ENCODE measurements around the gene PIK3CA.

The PIK3CA gene

DNA sequence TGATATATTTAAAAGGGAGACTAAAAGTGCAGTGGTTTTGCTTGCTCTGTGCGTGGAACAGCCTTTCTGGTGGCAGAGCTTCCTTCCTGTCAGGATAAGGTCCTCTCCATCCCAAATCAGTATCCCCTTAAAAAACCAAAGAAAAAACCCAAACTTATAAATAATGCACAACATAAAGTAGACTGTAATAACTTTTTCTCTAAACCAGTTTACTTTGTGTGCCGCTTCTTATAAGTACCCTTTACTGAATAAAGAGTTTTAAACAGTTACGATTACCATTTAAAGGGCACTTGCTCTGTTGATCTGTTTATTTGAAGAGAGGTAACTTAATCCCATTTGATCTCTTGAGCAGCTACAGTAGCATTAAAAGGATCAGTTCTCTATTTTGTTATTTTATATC lies 2.5 kb downstream of the PIK3CA start:
- no peak for TF ChIP-seq LEF1 (IDR thresholded peaks at IDR 0.05; ENCODE audit: borderline replicate concordance)
- no peak for TF ChIP-seq ELF4 (IDR thresholded peaks at IDR 0.05)
- TF ChIP-seq SP1 (IDR thresholded peaks at IDR 0.05), result no peak
- no peak for TF ChIP-seq HDGF (IDR thresholded peaks at IDR 0.05; ENCODE audit: borderline replicate concordance)
- TF ChIP-seq FOXM1 (IDR thresholded peaks at IDR 0.05; ENCODE audit: borderline replicate concordance), result no peak
- no peak for TF ChIP-seq CTBP1 (IDR thresholded peaks at IDR 0.05; ENCODE audit: borderline replicate concordance)
- no peak for TF ChIP-seq TARDBP (IDR thresholded peaks at IDR 0.05)
- TF ChIP-seq, protein P1, sequence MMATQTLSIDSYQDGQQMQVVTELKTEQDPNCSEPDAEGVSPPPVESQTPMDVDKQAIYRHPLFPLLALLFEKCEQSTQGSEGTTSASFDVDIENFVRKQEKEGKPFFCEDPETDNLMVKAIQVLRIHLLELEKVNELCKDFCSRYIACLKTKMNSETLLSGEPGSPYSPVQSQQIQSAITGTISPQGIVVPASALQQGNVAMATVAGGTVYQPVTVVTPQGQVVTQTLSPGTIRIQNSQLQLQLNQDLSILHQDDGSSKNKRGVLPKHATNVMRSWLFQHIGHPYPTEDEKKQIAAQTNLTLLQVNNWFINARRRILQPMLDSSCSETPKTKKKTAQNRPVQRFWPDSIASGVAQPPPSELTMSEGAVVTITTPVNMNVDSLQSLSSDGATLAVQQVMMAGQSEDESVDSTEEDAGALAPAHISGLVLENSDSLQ (IDR thresholded peaks at IDR 0.05), result no peak
- no peak for TF ChIP-seq FOXK2 (IDR thresholded peaks at IDR 0.05)
- TF ChIP-seq SUZ12 (IDR thresholded peaks at IDR 0.05), result no peak
- no peak for TF ChIP-seq L3MBTL2 (conservative IDR thresholded peaks at IDR 0.05)
- TF ChIP-seq FOXA1 (IDR thresholded peaks at IDR 0.05), result no peak
- TF ChIP-seq ARNT (IDR thresholded peaks at IDR 0.05), result no peak
- no peak for TF ChIP-seq NFRKB (IDR thresholded peaks at IDR 0.05)
- TF ChIP-seq BHLHE40 (IDR thresholded peaks at IDR 0.05; ENCODE audit: borderline replicate concordance), result no peak
- no peak for TF ChIP-seq ZNF384 (IDR thresholded peaks at IDR 0.05)
- DNase-seq (ENCODE audit: extremely low spot score), result no peak
- ChIA-PET CTCF (no interaction called here), POLR2A (no interaction called here)

DNA sequence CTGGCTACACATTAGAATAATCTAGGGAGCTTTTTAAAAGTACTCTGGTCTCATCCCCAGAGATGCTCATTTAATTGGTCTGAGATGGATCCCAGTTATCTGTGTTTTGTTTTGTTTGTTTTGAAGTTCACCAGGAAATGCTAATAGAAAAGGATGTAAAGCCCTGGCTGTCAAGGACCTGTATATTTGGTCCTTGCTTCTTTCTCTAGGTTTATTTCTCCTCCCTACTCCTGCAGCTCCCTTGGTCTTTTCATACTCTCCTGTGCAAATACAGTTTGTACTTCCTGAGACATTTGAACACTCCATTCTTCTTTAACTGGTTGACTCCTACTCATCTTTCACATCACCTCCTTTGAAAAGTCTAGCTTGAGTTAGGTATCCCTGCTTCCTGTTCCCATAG lies 3.3 kb downstream of the PIK3CA start:
- POLR2A ChIA-PET, result no interaction called here
- DNase-seq (ENCODE audit: extremely low spot score), result no peak
- CTCF ChIA-PET, result no interaction called here
- TF ChIP-seq BHLHE40 (IDR thresholded peaks at IDR 0.05; ENCODE audit: borderline replicate concordance), result no peak
- TF ChIP-seq ARNT (IDR thresholded peaks at IDR 0.05), result no peak
- TF ChIP-seq CTBP1 (IDR thresholded peaks at IDR 0.05; ENCODE audit: borderline replicate concordance), result no peak
- no peak for TF ChIP-seq ELF4 (IDR thresholded peaks at IDR 0.05)
- TF ChIP-seq L3MBTL2 (conservative IDR thresholded peaks at IDR 0.05), result no peak
- TF ChIP-seq SUZ12 (IDR thresholded peaks at IDR 0.05), result no peak
- TF ChIP-seq ZNF384 (IDR thresholded peaks at IDR 0.05), result no peak
- no peak for TF ChIP-seq HDGF (IDR thresholded peaks at IDR 0.05; ENCODE audit: borderline replicate concordance)
- no peak for TF ChIP-seq FOXA1 (IDR thresholded peaks at IDR 0.05)

DNA sequence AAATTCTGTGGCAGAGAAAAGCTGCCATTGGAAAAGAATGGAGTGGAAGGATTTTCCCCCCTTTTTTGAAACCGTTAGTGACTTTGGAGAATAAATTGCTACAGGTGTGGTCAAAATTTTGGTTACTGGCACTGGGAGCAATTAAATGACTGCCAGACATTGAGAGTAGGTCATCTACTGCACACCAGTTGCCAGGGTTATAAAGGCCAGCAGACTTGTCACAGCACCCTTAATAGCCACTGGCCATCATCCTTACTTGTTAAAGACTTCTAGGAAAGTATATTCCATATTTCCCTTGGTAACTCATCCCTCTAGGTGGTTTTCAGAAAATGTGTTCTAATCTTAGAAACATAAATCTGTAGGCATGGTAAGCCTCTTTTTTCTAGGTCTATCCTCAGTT lies 8.0 kb downstream of the PIK3CA start:
- POLR2A ChIA-PET, result no interaction called here
- TF ChIP-seq LEF1 (IDR thresholded peaks at IDR 0.05; ENCODE audit: borderline replicate concordance), result no peak
- no peak for TF ChIP-seq NFRKB (IDR thresholded peaks at IDR 0.05)
- no peak for TF ChIP-seq TARDBP (IDR thresholded peaks at IDR 0.05)
- TF ChIP-seq BHLHE40 (IDR thresholded peaks at IDR 0.05; ENCODE audit: borderline replicate concordance), result no peak
- no peak for TF ChIP-seq L3MBTL2 (conservative IDR thresholded peaks at IDR 0.05)
- TF ChIP-seq ELF4 (IDR thresholded peaks at IDR 0.05), result no peak
- no peak for TF ChIP-seq SUZ12 (IDR thresholded peaks at IDR 0.05)
- no peak for TF ChIP-seq FOXM1 (IDR thresholded peaks at IDR 0.05; ENCODE audit: borderline replicate concordance)
- TF ChIP-seq HDGF (IDR thresholded peaks at IDR 0.05; ENCODE audit: borderline replicate concordance), result no peak
- TF ChIP-seq FOXK2 (IDR thresholded peaks at IDR 0.05), result no peak
- TF ChIP-seq ZNF384 (IDR thresholded peaks at IDR 0.05), result no peak
- no peak for TF ChIP-seq SP1 (IDR thresholded peaks at IDR 0.05)
- TF ChIP-seq FOXA1 (IDR thresholded peaks at IDR 0.05), result no peak
- TF ChIP-seq, protein P1 (IDR thresholded peaks at IDR 0.05), result no peak
- TF ChIP-seq CTBP1 (IDR thresholded peaks at IDR 0.05; ENCODE audit: borderline replicate concordance), result no peak
- no peak for TF ChIP-seq ARNT (IDR thresholded peaks at IDR 0.05)
- CTCF ChIA-PET, result no interaction called here
- DNase-seq (ENCODE audit: extremely low spot score), result no peak

DNA sequence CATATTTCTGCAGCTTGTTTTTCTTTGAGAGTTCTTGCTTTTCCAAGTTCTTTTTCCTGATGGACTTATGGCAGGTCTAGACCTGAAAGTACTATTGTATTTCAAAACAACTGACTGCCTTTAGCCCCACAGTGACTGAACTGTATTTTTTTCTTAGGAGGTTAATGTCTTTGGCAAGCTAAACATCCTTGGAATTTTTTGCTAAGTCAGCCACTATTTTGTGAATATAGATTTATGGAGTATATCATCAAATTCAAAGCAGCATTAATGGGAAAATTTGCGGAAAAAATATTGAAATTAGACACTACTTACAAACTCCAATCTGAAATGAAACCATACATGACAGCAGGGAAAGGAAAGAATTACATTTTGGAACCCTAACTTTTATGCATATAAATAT lies 8.6 kb downstream of the PIK3CA start:
- no peak for DNase-seq (ENCODE audit: extremely low spot score)
- CTCF ChIA-PET, result no interaction called here
- TF ChIP-seq BHLHE40 (IDR thresholded peaks at IDR 0.05; ENCODE audit: borderline replicate concordance) (no peak), SP1 (IDR thresholded peaks at IDR 0.05) (no peak), NFRKB (IDR thresholded peaks at IDR 0.05) (no peak), LEF1 (IDR thresholded peaks at IDR 0.05; ENCODE audit: borderline replicate concordance) (no peak), ELF4 (IDR thresholded peaks at IDR 0.05) (no peak), HDGF (IDR thresholded peaks at IDR 0.05; ENCODE audit: borderline replicate concordance) (no peak), SUZ12 (IDR thresholded peaks at IDR 0.05) (no peak), TARDBP (IDR thresholded peaks at IDR 0.05) (no peak)
- POLR2A ChIA-PET, result no interaction called here

DNA sequence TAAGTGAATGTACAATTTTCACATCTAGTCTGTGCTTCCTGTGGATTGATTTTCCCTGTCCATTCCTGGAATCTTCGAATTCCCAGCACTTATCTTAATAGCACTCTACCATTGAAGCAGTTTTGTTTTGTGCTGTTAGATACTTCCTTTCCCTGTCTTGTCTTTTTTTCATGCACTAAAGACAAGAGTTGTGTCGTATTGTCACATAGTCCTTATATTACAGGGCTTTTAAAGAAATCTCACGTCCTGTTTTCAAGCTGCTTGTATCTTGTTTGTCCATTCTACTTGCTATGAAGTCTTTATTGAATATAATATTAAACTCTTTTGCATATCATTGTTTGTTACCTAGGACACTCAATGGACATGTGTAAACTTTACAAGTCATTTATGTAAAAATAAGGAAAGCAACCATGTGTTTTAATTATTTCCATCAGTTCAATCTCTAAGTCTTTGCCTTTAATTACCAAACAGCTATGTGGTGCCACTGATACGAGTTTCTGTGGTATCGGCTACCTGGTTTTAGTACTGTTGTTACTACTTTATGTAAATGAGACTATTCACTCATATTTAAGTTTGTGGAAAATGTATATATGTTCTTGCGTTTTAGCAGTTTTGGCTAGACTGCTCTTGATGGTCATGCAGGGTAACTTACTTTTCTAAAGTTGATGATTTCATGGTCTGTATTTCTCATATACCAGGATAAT lies 10.3 kb downstream of the PIK3CA start:
- CTCF ChIA-PET, result no interaction called here
- POLR2A ChIA-PET, result no interaction called here
- TF ChIP-seq FOXK2 (IDR thresholded peaks at IDR 0.05), result no peak
- TF ChIP-seq FOXA1 (IDR thresholded peaks at IDR 0.05), result no peak
- no peak for TF ChIP-seq CTBP1 (IDR thresholded peaks at IDR 0.05; ENCODE audit: borderline replicate concordance)
- TF ChIP-seq ARNT (IDR thresholded peaks at IDR 0.05), result no peak
- TF ChIP-seq ZNF384 (IDR thresholded peaks at IDR 0.05), result no peak
- no peak for TF ChIP-seq ELF4 (IDR thresholded peaks at IDR 0.05)
- TF ChIP-seq L3MBTL2 (conservative IDR thresholded peaks at IDR 0.05), result no peak
- TF ChIP-seq, protein P1 (IDR thresholded peaks at IDR 0.05), result no peak
- TF ChIP-seq LEF1 (IDR thresholded peaks at IDR 0.05; ENCODE audit: borderline replicate concordance), result no peak
- no peak for TF ChIP-seq HDGF (IDR thresholded peaks at IDR 0.05; ENCODE audit: borderline replicate concordance)
- TF ChIP-seq SP1 (IDR thresholded peaks at IDR 0.05), result no peak
- no peak for DNase-seq (ENCODE audit: extremely low spot score)

DNA sequence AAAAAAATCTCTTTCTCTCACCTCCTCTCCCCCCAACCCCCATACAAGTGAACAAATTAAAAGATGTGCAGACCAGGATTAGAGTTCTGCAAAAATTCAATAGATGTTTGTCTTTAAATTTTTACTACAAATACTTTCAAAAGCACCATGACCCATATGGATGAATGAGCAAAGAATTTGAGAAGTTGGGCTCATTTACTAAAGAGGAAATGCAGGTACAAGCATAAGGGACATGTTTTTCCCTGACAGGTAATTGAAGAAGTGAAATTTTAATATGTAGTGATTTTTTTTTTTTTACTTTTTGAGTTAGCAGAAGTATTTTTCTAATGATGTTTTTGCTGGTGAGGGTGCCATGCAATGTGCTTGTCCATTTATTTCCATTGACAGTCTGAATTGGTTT lies 15.3 kb downstream of the PIK3CA start:
- ChIA-PET POLR2A (no interaction called here), CTCF (no interaction called here)
- DNase-seq (ENCODE audit: extremely low spot score), result no peak
- TF ChIP-seq HDGF (IDR thresholded peaks at IDR 0.05; ENCODE audit: borderline replicate concordance) (no peak), ARNT (IDR thresholded peaks at IDR 0.05) (no peak), FOXA1 (IDR thresholded peaks at IDR 0.05) (no peak), LEF1 (IDR thresholded peaks at IDR 0.05; ENCODE audit: borderline replicate concordance) (no peak), BHLHE40 (IDR thresholded peaks at IDR 0.05; ENCODE audit: borderline replicate concordance) (no peak), SUZ12 (IDR thresholded peaks at IDR 0.05) (no peak), TARDBP (IDR thresholded peaks at IDR 0.05) (no peak), ZNF384 (IDR thresholded peaks at IDR 0.05) (no peak), NFRKB (IDR thresholded peaks at IDR 0.05) (no peak), ELF4 (IDR thresholded peaks at IDR 0.05) (no peak), L3MBTL2 (conservative IDR thresholded peaks at IDR 0.05) (no peak), FOXM1 (IDR thresholded peaks at IDR 0.05; ENCODE audit: borderline replicate concordance) (no peak)
- TF ChIP-seq, protein P1 (IDR thresholded peaks at IDR 0.05), result no peak

Measured in HEK293T (cell line).